H9 (cell line): Measurements from ENCODE around the gene MRPL53. TPM values are rescaled to one million over a fixed set of nuclear protein-coding genes. Genes with fewer than 3 reads are reported as not detected.

Experiments
- DNase-seq: peaks from one replicate; pipeline ENCODE4 v3.0.0-alpha.2; 2017
- H2AFZ ChIP-seq: one replicate; pipeline ENCODE4 v1.6.1; 2013; ENCODE audit warnings: mild to moderate bottlenecking, low read length, control low read depth, moderate library complexity
- H2AK5ac ChIP-seq: 2 replicates; pipeline ENCODE4 v1.6.1; 2013; ENCODE audit warnings: low read length, control low read depth, mixed read lengths; ENCODE audit not compliant: insufficient read length
- H2BK120ac ChIP-seq: one replicate; pipeline ENCODE4 v1.6.1; 2013; ENCODE audit warnings: low read depth, mild to moderate bottlenecking, low read length, control low read depth, inconsistent platforms; ENCODE audit not compliant: poor library complexity, severe bottlenecking
- H2BK12ac ChIP-seq: 2 replicates; pipeline ENCODE4 v1.6.1; 2013; ENCODE audit warnings: low read length, control low read depth, mixed read lengths, low read depth; ENCODE audit not compliant: insufficient read length
- H2BK15ac ChIP-seq: 2 replicates; pipeline ENCODE4 v1.6.1; 2013; ENCODE audit warnings: low read depth, low read length, control low read depth
- H2BK20ac ChIP-seq: one replicate; pipeline ENCODE4 v1.6.1; 2013; ENCODE audit warnings: low read depth, mild to moderate bottlenecking, low read length, control low read depth, inconsistent platforms; ENCODE audit not compliant: poor library complexity, severe bottlenecking
- H2BK5ac ChIP-seq: 2 replicates; pipeline ENCODE4 v1.6.1; 2013; ENCODE audit warnings: low read length, control low read depth, mixed read lengths; ENCODE audit not compliant: insufficient read length
- H3K14ac ChIP-seq: 2 replicates; pipeline ENCODE4 v1.6.1; 2013; ENCODE audit warnings: low read length, control low read depth; ENCODE audit not compliant: insufficient read depth
- H3K18ac ChIP-seq: 2 replicates; pipeline ENCODE4 v1.6.1; 2013; ENCODE audit warnings: low read depth, mild to moderate bottlenecking, mixed read lengths, low read length, control low read depth; ENCODE audit not compliant: insufficient read length
- H3K23ac ChIP-seq: 2 replicates; pipeline ENCODE4 v1.6.1; 2013; ENCODE audit warnings: low read length, control low read depth, mixed read lengths, low read depth; ENCODE audit not compliant: insufficient read length
- H3K23me2 ChIP-seq: 2 replicates; pipeline ENCODE4 v1.6.1; 2013; ENCODE audit warnings: low read depth, mild to moderate bottlenecking, mixed read lengths, low read length, control low read depth; ENCODE audit not compliant: insufficient read length, poor library complexity, severe bottlenecking
- H3K27ac ChIP-seq: 2 replicates; pipeline ENCODE4 v1.5.1; 2013; ENCODE audit warnings: low read length, control low read depth, mixed read lengths, low read depth; ENCODE audit not compliant: insufficient read length
- H3K27me3 ChIP-seq: 2 replicates; pipeline ENCODE4 v1.6.1; 2013; ENCODE audit warnings: low read length, control low read depth, inconsistent platforms; ENCODE audit not compliant: insufficient read depth
- H3K4ac ChIP-seq: 2 replicates; pipeline ENCODE4 v1.6.1; 2013; ENCODE audit warnings: low read depth, mild to moderate bottlenecking, control low read depth, inconsistent platforms, low read length, moderate library complexity
- H3K4me1 ChIP-seq: 2 replicates; pipeline ENCODE4 v1.6.1; 2013; ENCODE audit warnings: low read length, control low read depth, inconsistent platforms; ENCODE audit not compliant: insufficient read depth
- H3K4me2 ChIP-seq: 2 replicates; pipeline ENCODE4 v1.6.1; 2013; ENCODE audit warnings: low read length, control low read depth, mixed read lengths; ENCODE audit not compliant: insufficient read length, insufficient read depth
- H3K56ac ChIP-seq: 2 replicates; pipeline ENCODE4 v1.6.1; 2013; ENCODE audit warnings: low read depth, mild to moderate bottlenecking, mixed read lengths, low read length, control low read depth; ENCODE audit not compliant: insufficient read length
- H3K79me1 ChIP-seq: 2 replicates; pipeline ENCODE4 v1.6.1; 2013; ENCODE audit warnings: low read depth, mild to moderate bottlenecking, moderate library complexity, low read length, control low read depth, inconsistent platforms; ENCODE audit not compliant: insufficient read depth, poor library complexity, severe bottlenecking
- H3K79me2 ChIP-seq: 2 replicates; pipeline ENCODE4 v1.6.1; 2013; ENCODE audit warnings: low read length, control low read depth, inconsistent platforms; ENCODE audit not compliant: insufficient read depth
- H3K9ac ChIP-seq: 2 replicates; pipeline ENCODE4 v1.6.1; 2013; ENCODE audit warnings: low read length, control low read depth, mixed read lengths; ENCODE audit not compliant: insufficient read length; ENCODE audit errors: extremely low read depth
- H3K9me3 ChIP-seq: one replicate; pipeline ENCODE4 v1.6.1; 2013; ENCODE audit warnings: low read depth, low read length, inconsistent platforms; ENCODE audit not compliant: control insufficient read depth
- H3T11ph ChIP-seq: one replicate; pipeline ENCODE4 v1.6.1; 2013; ENCODE audit warnings: mild to moderate bottlenecking, low read length, control low read depth, inconsistent platforms
- H4K20me1 ChIP-seq: one replicate; pipeline ENCODE4 v1.6.1; 2013; ENCODE audit not compliant: control insufficient read depth, insufficient read length, insufficient read depth
- H4K5ac ChIP-seq: 2 replicates; pipeline ENCODE4 v1.6.1; 2013; ENCODE audit warnings: low read depth, mild to moderate bottlenecking, mixed read lengths, low read length, control low read depth; ENCODE audit not compliant: insufficient read length
- H4K8ac ChIP-seq: replicated peaks from 2 replicates; pipeline ENCODE4 v1.6.1; 2013; ENCODE audit warnings: low read length, control low read depth, mixed read lengths, low read depth; ENCODE audit not compliant: insufficient read length
- H4K91ac ChIP-seq: 2 replicates; pipeline ENCODE4 v1.6.1; 2013; ENCODE audit warnings: low read depth, mild to moderate bottlenecking, moderate library complexity, mixed read lengths, low read length, control low read depth; ENCODE audit not compliant: insufficient read length
- H3K27ac Mint-ChIP-seq, 3 experiments: 2 replicates in 2 of 3; 3 replicates in 1 of 3; pipeline ENCODE4 v1.8.0; 2020 to 2021; ENCODE audit warnings: mixed read lengths in 3 of 3, mild to moderate bottlenecking in 1 of 3, moderate library complexity in 1 of 3
- H3K27me3 Mint-ChIP-seq: 2 replicates; pipeline ENCODE4 v1.8.0; 2021; ENCODE audit warnings: low read depth, mild to moderate bottlenecking, moderate library complexity, mixed read lengths
- H3K36me3 Mint-ChIP-seq, 3 experiments: 2 replicates in 2 of 3; 3 replicates in 1 of 3; pipeline ENCODE4 v1.8.0; 2020 to 2021; ENCODE audit warnings: low read depth in 3 of 3, mixed read lengths in 3 of 3; ENCODE audit not compliant: insufficient read depth in 1 of 3
- H3K4me1 Mint-ChIP-seq, 2 experiments: 2 replicates each; pipeline ENCODE4 v1.8.0; 2020; ENCODE audit warnings: mixed read lengths in 2 of 2
- H3K4me3 Mint-ChIP-seq, 2 experiments: 2 replicates in 1 of 2; 3 replicates in 1 of 2; pipeline ENCODE4 v1.8.0; 2020 to 2021; ENCODE audit warnings: mild to moderate bottlenecking in 2 of 2, mixed read lengths in 2 of 2, moderate library complexity in 1 of 2
- H3K9me3 Mint-ChIP-seq, 2 experiments: 2 replicates in 1 of 2; 3 replicates in 1 of 2; pipeline ENCODE4 v1.8.0; 2020; ENCODE audit warnings: mild to moderate bottlenecking in 2 of 2, mixed read lengths in 2 of 2, moderate library complexity in 1 of 2
- WGBS: extraction: QIAGEN DNeasy Blood & Tissue Kit; methylation state at CpG from one replicate; pipeline ENCODE4 v1.1.7; 2013; ENCODE audit warnings: missing lambda C conversion rate, low lambda C conversion rate, mixed read lengths; ENCODE audit not compliant: insufficient read length; ENCODE audit errors: extremely low coverage; 5-methylcytosine and 5-hydroxymethylcytosine counted together
- total RNA-seq: library from RNA; stranded (reverse); gene quantifications from 2 replicates; pipeline ENCODE4 v1.2.1, GENCODE V29; 2021
- TF ChIP-seq, protein P1 (sequence below): fragments of 200-600 bp; sonication (generic); conservative IDR thresholded peaks from 3 replicates; pipeline ENCODE4 v1.8.0; 2021; ENCODE audit warnings: antibody characterized with exemption, mild to moderate bottlenecking

Gene MRPL53
- total RNA-seq, 1 experiment from 2014 or later: 59.5 TPM

GRCh38 chr2:74462054-74462785 is 10.3 kb downstream of the MRPL53 start:
- no CpG with 5 or more reads among the region's 20 CpGs for WGBS

More at GRCh38 chr2:74462054-74462785, 10.3 kb downstream of the MRPL53 start:
- H3K9me3 ChIP-seq: no peaks in the 10 kb centered on the region
- no peak overlapping the region for H3K9ac ChIP-seq
- no peaks in the 10 kb centered on the region for H3K27me3 ChIP-seq
- no peak overlapping the region for H2AK5ac ChIP-seq
- no peak overlapping the region for H3K18ac ChIP-seq
- no peak overlapping the region for H3K23ac ChIP-seq
- no peak overlapping the region for H4K5ac ChIP-seq
- Mint-ChIP-seq H3K27me3 (no peaks in the 10 kb centered on the region), H3K4me3 (no peak overlapping the region), H3K27ac (no peak overlapping the region), H3K4me1 (peaks cover 12 to 18% of the 10 kb centered on the region in 2 experiments), H3K36me3 (peaks cover 10 to 29% (median 24%) of the 10 kb centered on the region in 3 experiments; a peak in 6 of 7 replicates), H3K9me3 (no peaks in the 10 kb centered on the region)
- H4K20me1 ChIP-seq: peaks cover 2% of the 10 kb centered on the region
- no peak for DNase-seq
- H3K14ac ChIP-seq: no peak overlapping the region; the same call in 1 of the 2 replicates
- H2BK120ac ChIP-seq: no peak overlapping the region
- TF ChIP-seq, protein P1, sequence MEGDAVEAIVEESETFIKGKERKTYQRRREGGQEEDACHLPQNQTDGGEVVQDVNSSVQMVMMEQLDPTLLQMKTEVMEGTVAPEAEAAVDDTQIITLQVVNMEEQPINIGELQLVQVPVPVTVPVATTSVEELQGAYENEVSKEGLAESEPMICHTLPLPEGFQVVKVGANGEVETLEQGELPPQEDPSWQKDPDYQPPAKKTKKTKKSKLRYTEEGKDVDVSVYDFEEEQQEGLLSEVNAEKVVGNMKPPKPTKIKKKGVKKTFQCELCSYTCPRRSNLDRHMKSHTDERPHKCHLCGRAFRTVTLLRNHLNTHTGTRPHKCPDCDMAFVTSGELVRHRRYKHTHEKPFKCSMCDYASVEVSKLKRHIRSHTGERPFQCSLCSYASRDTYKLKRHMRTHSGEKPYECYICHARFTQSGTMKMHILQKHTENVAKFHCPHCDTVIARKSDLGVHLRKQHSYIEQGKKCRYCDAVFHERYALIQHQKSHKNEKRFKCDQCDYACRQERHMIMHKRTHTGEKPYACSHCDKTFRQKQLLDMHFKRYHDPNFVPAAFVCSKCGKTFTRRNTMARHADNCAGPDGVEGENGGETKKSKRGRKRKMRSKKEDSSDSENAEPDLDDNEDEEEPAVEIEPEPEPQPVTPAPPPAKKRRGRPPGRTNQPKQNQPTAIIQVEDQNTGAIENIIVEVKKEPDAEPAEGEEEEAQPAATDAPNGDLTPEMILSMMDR: no peak
- no peak overlapping the region for H2AFZ ChIP-seq
- H2BK20ac ChIP-seq: no peak overlapping the region
- H2BK15ac ChIP-seq: no peak overlapping the region
- H3K4me1 ChIP-seq: peaks cover 2% of the 10 kb centered on the region; the same call in 1 of the 2 replicates
- H2BK5ac ChIP-seq: no peak overlapping the region
- H3K4me2 ChIP-seq: no peak overlapping the region
- no peak overlapping the region for H4K8ac ChIP-seq
- no peak overlapping the region for H3K27ac ChIP-seq
- no peak overlapping the region for H4K91ac ChIP-seq
- H2BK12ac ChIP-seq: no peak overlapping the region
- no peaks in the 10 kb centered on the region; the same call in 1 of the 2 replicates for H3K79me2 ChIP-seq
- peaks cover 4% of the 10 kb centered on the region for H3K79me1 ChIP-seq
- H3K23me2 ChIP-seq: peaks cover 8% of the 10 kb centered on the region
- H3K56ac ChIP-seq: no peak overlapping the region
- H3K4ac ChIP-seq: no peak overlapping the region
- no peak overlapping the region for H3T11ph ChIP-seq
